Heart right ventricle (tissue), 16 donors: ENCODE results near the gene PADI6. TPM values are rescaled to one million over a fixed set of nuclear protein-coding genes. Genes with fewer than 3 reads are reported as not detected.

Experiments
- ATAC-seq, 8 donors: fragments of 200-7000 bp; cut with Tn5 transposase; one replicate each; pipeline ENCODE4 v1.9.1; 2020; ENCODE audit warnings: mild to moderate bottlenecking in 8 of 8, moderate library complexity in 8 of 8, moderate number of reproducible peaks in 1 of 8
- DNase-seq, 2 donors: peaks; one replicate each; pipeline ENCODE4 v3.0.0-alpha.2; 2020
- H3K27ac ChIP-seq, 10 donors: fragments of 200-600 bp; sonication (generic) in 2 of 10; one replicate each; pipeline versions ENCODE4 v1.5.0 to v1.8.0; 2020 to 2022; ENCODE audit warnings: mild to moderate bottlenecking in 3 of 10
- H3K27me3 ChIP-seq, 7 donors: fragments of 200-600 bp; one replicate each; pipeline ENCODE4 v1.8.0; 2021 to 2022; ENCODE audit warnings: mild to moderate bottlenecking in 2 of 7
- H3K36me3 ChIP-seq, 9 donors: fragments of 200-600 bp; sonication (generic) in 1 of 9; one replicate each; pipeline versions ENCODE4 v1.5.0 to v1.8.0; 2020 to 2022; ENCODE audit warnings: mild to moderate bottlenecking in 2 of 9
- H3K4me1 ChIP-seq, 9 donors: fragments of 200-600 bp; sonication (generic) in 1 of 9; one replicate each; pipeline versions ENCODE4 v1.5.0 to v1.8.0; 2020 to 2022; ENCODE audit warnings: mild to moderate bottlenecking in 4 of 9
- H3K4me3 ChIP-seq, 10 donors: fragments of 200-600 bp; sonication (generic) in 2 of 10; one replicate each; pipeline versions ENCODE4 v1.5.0 to v1.8.0; 2020 to 2022; ENCODE audit warnings: mild to moderate bottlenecking in 7 of 10, moderate library complexity in 2 of 10
- H3K9me3 ChIP-seq, 11 donors: fragments of 200-600 bp in 10 of 11; sonication (generic) in 2 of 11; one replicate each; pipeline versions ENCODE4 v1.5.0 to v1.8.0; 2013 to 2022; ENCODE audit warnings: mild to moderate bottlenecking in 2 of 11, control low read depth in 1 of 11, moderate library complexity in 1 of 11
- WGBS, 2 donors: extraction: QIAGEN DNeasy Blood & Tissue Kit; methylation state at CpG; one replicate each; pipeline ENCODE4 v1.1.7; 2013; ENCODE audit warnings: inconsistent platforms in 1 of 2; 5-methylcytosine and 5-hydroxymethylcytosine counted together
- intact Hi-C, 10 donors: fragments of 100-400 bp; cut with DNase I; formaldehyde crosslinking; loops; one replicate each; pipeline versions ENCODE4 v1.11.1 to v1.14.2; 2022
- polyA plus RNA-seq, 2 donors: library from polyadenylated mRNA; stranded (reverse); fragments of 200-250 nt; gene quantifications; one replicate each; pipeline ENCODE4 v1.2.3, GENCODE V29; 2013
- total RNA-seq, 10 donors: library from RNA; stranded (reverse); fragmentation: NEBNext Ultra II Directional in 3 of 10; extraction: Animal tissue kit (Norgen Biotek cat#: 25700) in 3 of 10; gene quantifications; one replicate each; pipeline versions ENCODE4 v1.2.1 to v1.2.4, GENCODE V29; 2021 to 2023
- TF ChIP-seq, protein P1 (sequence below), 9 donors: fragments of 200-600 bp; sonication (generic) in 2 of 9; IDR thresholded peaks; one replicate each; pipeline versions ENCODE4 v1.5.0 to v1.8.0; 2021 to 2022; ENCODE audit warnings: antibody characterized with exemption in 9 of 9, mild to moderate bottlenecking in 5 of 9, moderate library complexity in 1 of 9
- donor health status: Arrhythmogenic right ventricular cardiomyopathy.
- donor health status: ischemic (EF 13 %, LVEDD 7.1; RV severe dilation, severe dysfunction).
- donor health status: healthy with polysubstance abuse.
- donor health status: DM: no; HTN: yes; CAD: no.
- donor health status: DM: no; HTN: no; CAD: no.
- donor health status: ischemic (EF 25% LVEDD 6.9; RV normal size, moderate dysfunction).
- donor health status: ischemic (EF 25% LVEDD 5.7; RV mildly dilated, moderate dysfunction).
- donor health status: healthy.
- donor health status: DM: yes; HTN: yes; CAD: no.
- donor health status: Ischemic cardiomyopathy.
- donor health status: ischemic (EF 35%, LVEDD 5.7; RV mildly dilated, moderate dysfunction).
- donor health status: nonischemic (EF 11% LVEDD 7.7; RV severe dilation, severe dysfunction).
- donor health status: DM: yes; HTN: yes; CAD: no.
- donor health status: PGD.
- donor health status: ischemic (EF 29% LVEDD 5.4; RV normal size, mild dysfunction).
- donor health status: nonischemic (EF 23%, LVEDD 6.1; RV moderate dilation, normal function).

PADI6 gene
- total and polyA plus RNA-seq, 12 donors: not detected

DNA sequence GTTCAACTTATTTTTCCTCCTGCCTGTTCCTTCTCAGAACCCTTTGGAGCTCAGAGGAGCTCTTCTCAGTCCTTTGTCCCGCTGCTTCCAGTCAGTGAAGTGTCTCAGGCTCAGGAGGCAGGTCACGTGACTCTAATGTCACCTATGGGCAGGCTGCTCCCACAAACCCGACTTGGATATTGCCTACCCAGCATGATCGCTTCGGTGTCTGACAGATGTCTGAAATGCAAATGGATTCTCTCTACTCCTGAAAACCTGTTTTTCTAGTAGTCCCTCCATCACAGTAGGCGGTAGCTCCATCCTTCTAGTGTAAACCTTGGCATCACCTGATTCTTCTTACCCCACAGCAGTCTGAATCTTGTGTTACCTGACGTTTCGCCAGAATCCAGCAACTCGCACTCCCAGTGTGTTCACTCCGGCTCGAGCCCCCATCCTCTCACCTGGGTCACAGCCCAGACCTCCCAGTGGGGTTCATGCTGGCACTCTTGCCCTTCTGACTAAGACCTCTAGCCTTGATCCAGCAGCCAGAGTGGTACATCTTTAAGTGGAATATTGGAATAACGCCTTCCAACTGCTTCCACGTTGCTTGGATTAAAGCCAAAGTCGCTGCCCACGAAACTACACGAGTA is 5.4 kb downstream of the PADI6 start:
- H3K4me3 ChIP-seq: no peak overlapping the region
- ATAC-seq (no peak), DNase-seq (no peak)
- intact Hi-C loops: no loop called here
- H3K9me3 ChIP-seq: no peaks in the 10 kb centered on the region
- TF ChIP-seq, protein P1, sequence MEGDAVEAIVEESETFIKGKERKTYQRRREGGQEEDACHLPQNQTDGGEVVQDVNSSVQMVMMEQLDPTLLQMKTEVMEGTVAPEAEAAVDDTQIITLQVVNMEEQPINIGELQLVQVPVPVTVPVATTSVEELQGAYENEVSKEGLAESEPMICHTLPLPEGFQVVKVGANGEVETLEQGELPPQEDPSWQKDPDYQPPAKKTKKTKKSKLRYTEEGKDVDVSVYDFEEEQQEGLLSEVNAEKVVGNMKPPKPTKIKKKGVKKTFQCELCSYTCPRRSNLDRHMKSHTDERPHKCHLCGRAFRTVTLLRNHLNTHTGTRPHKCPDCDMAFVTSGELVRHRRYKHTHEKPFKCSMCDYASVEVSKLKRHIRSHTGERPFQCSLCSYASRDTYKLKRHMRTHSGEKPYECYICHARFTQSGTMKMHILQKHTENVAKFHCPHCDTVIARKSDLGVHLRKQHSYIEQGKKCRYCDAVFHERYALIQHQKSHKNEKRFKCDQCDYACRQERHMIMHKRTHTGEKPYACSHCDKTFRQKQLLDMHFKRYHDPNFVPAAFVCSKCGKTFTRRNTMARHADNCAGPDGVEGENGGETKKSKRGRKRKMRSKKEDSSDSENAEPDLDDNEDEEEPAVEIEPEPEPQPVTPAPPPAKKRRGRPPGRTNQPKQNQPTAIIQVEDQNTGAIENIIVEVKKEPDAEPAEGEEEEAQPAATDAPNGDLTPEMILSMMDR (IDR thresholded peaks at IDR 0.05): no peak
- H3K27ac ChIP-seq: no peak overlapping the region
- H3K27me3 ChIP-seq: peaks cover 0 to 58% (median 48%) of the 10 kb centered on the region in 7 donors
- H3K36me3 ChIP-seq: no peaks in the 10 kb centered on the region
- 22 to 24% methylated on average over 16 of the region's 16 CpGs for WGBS, 2 donors
- H3K4me1 ChIP-seq: no peaks in the 10 kb centered on the region

DNA sequence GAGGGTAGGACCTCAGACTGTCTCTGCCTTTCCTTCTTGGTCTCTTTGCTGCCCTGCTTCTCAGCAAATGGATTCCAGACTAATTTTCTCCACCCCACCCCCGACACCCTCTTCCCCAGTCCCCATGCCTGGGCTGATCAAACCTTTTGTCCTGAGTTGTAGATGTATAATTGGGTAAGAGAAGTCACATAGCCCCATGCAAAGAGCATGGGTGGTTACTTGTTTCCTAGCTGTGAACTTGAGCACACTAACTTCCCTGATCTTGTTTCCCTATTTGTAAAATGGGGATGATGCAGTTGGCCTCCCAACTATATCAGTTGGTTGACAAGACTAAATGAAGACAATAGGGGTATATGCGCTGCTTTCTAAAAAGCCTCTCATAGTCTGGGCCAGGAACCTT is 9.2 kb downstream of the PADI6 start:
- H3K9me3 ChIP-seq: no peaks in the 10 kb centered on the region
- 73 to 92% methylated on average over 2 of the region's 2 CpGs for WGBS, 2 donors
- no peak for DNase-seq
- peaks cover 0 to 54% (median 26%) of the 10 kb centered on the region in 7 donors for H3K27me3 ChIP-seq
- H3K36me3 ChIP-seq: no peaks in the 10 kb centered on the region
- intact Hi-C loops: no loop called here
- TF ChIP-seq, protein P1 (IDR thresholded peaks at IDR 0.05): no peak
- no peak overlapping the region for H3K4me3 ChIP-seq
- H3K4me1 ChIP-seq: no peaks in the 10 kb centered on the region
- ATAC-seq: no peak
- H3K27ac ChIP-seq: no peak overlapping the region

DNA sequence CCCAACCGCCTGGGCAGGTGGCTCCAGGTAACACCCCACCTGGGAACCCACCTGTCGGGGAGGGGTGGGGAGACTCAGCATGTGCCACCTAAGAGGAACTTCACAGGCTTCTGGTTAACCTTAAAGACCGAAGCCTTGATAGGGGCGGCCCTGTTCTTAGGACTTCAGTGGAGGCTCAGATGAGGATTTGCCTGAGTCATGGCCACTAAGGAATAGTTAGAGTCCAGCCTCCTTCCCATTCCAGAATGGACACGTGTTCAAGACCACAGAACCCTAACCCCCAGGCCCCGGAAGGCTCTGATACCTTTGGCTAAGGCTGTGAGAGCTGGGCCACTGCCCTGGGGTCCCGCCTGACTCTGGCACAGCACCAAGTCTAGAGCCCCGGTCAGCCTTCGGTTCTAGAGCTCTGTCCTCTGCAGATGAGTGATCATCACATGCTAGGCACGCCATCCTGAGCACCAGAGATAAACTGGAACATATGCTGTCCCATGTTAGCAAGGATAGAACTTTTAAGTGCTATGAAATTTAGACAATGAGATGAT is 20.3 kb downstream of the PADI6 start:
- Histone ChIP-seq H3K36me3 (no peaks in the 10 kb centered on the region), H3K27ac (no peak overlapping the region), H3K4me1 (no peaks in the 10 kb centered on the region), H3K9me3 (no peaks in the 10 kb centered on the region), H3K4me3 (no peak overlapping the region), H3K27me3 (peaks cover 0 to 14% (median 0%) of the 10 kb centered on the region in 7 donors)
- no peak for DNase-seq
- no peak for ATAC-seq
- intact Hi-C loops: no loop called here
- TF ChIP-seq, protein P1 (IDR thresholded peaks at IDR 0.05): no peak
- 66% methylated on average over 10 of the region's 10 CpGs for WGBS, 2 donors

DNA sequence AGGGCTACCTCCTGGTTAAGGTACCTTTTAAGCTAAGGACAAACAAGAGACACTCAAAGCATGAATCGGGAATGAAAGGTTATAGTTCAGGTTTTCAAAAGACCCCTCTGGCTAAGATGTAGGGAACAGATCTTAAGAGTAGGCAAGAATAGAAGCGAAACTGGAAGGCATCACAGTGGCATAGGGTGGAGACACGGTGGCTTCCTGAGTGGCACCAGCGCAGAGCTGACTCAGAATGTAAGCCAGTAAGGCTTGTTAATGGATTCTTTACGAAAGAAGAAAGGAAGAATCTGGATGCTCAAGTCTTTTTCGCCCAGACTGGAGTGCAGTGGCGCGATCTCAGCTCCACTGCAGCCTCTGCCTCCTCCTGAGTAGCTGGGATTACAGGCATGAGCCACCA is 21.2 kb downstream of the PADI6 start:
- TF ChIP-seq, protein P1 (IDR thresholded peaks at IDR 0.05): no peak
- DNase-seq: no peak
- Histone ChIP-seq H3K36me3 (no peaks in the 10 kb centered on the region), H3K4me1 (no peaks in the 10 kb centered on the region), H3K27me3 (peaks cover 0 to 14% (median 0%) of the 10 kb centered on the region in 7 donors), H3K27ac (no peak overlapping the region), H3K9me3 (no peaks in the 10 kb centered on the region), H3K4me3 (no peak overlapping the region)
- 66 to 67% methylated on average over 8 of the region's 8 CpGs for WGBS, 2 donors
- intact Hi-C loops: no loop called here
- ATAC-seq: no peak
